Activated naive CD8-positive, alpha-beta T cell treated with anti-CD3 and anti-CD28 coated beads, Interleukin-2, amount 10 ng/mL, durations not matched to agents 7 days and 5 days (primary cell): ENCODE data around the gene RASGRP4. TPM values are rescaled to one million over a fixed set of nuclear protein-coding genes. Genes with fewer than 3 reads are reported as not detected.
"Not testable (repeated sequence)": the region's sequence is repeated elsewhere in the genome, so short reads cannot be mapped to it uniquely, and the experiment has no call there.

Experiments
- ATAC-seq: fragments of 150-1000 bp; cut with Tn5 transposase; one replicate; pipeline ENCODE4 v1.10.0; 2021; ENCODE audit warnings: low read depth, moderate library complexity
- POLR2A ChIA-PET: fragments of 350-600 bp; sonication (Branson Sonifier 250); formaldehyde crosslinking; loops from one replicate; lab custom pipeline; 2021; ENCODE audit warnings: antibody characterized with exemption; lab: Charles Lee
- DNase-seq: peaks from one replicate; pipeline ENCODE4 v3.0.0; 2021
- H3K27ac Mint-ChIP-seq: one replicate; pipeline ENCODE4 v1.8.0; 2022; ENCODE audit warnings: mild to moderate bottlenecking, mixed read lengths
- H3K27me3 Mint-ChIP-seq: one replicate; pipeline ENCODE4 v1.8.0; 2022; ENCODE audit warnings: mild to moderate bottlenecking, moderate library complexity, mixed read lengths
- H3K36me3 Mint-ChIP-seq: one replicate; pipeline ENCODE4 v1.8.0; 2021; ENCODE audit warnings: mild to moderate bottlenecking, mixed read lengths
- H3K4me1 Mint-ChIP-seq: one replicate; pipeline ENCODE4 v1.8.0; 2021; ENCODE audit warnings: mixed read lengths
- H3K4me3 Mint-ChIP-seq: one replicate; pipeline ENCODE4 v1.8.0; 2022; ENCODE audit warnings: mild to moderate bottlenecking, moderate library complexity, mixed read lengths
- H3K9me3 Mint-ChIP-seq: one replicate; pipeline ENCODE4 v1.8.0; 2021; ENCODE audit warnings: mixed read lengths
- total RNA-seq, 2 experiments: library from RNA; stranded (reverse); gene quantifications; one replicate each; pipeline ENCODE4 v1.2.3, GENCODE V29; 2021

The RASGRP4 gene
- total RNA-seq, 2 experiments from 2014 or later, result 0.31 to 0.80 TPM

GRCh38 chr19:38440592-38440991 is 14.6 kb upstream of the RASGRP4 start:
- peaks cover 8% of the 10 kb centered on the region for H3K27me3 Mint-ChIP-seq
- no peak overlapping the region for H3K27ac Mint-ChIP-seq
- DNase-seq, result no peak
- H3K9me3 Mint-ChIP-seq, result no peaks in the 10 kb centered on the region
- H3K4me3 Mint-ChIP-seq, result no peak overlapping the region
- ATAC-seq, result no peak
- POLR2A ChIA-PET, result no interaction called here
- H3K36me3 Mint-ChIP-seq, result no peaks in the 10 kb centered on the region
- H3K4me1 Mint-ChIP-seq, result peaks cover 8% of the 10 kb centered on the region

GRCh38 chr19:38437917-38438316 is 11.9 kb upstream of the RASGRP4 start:
- peaks cover 10% of the 10 kb centered on the region for H3K4me1 Mint-ChIP-seq
- no peak overlapping the region for H3K27ac Mint-ChIP-seq
- no peak for ATAC-seq
- POLR2A ChIA-PET, result no interaction called here
- H3K36me3 Mint-ChIP-seq, result no peaks in the 10 kb centered on the region
- peaks cover 17% of the 10 kb centered on the region for H3K27me3 Mint-ChIP-seq
- H3K4me3 Mint-ChIP-seq, result no peak overlapping the region
- H3K9me3 Mint-ChIP-seq, result no peaks in the 10 kb centered on the region
- no peak for DNase-seq

DNA sequence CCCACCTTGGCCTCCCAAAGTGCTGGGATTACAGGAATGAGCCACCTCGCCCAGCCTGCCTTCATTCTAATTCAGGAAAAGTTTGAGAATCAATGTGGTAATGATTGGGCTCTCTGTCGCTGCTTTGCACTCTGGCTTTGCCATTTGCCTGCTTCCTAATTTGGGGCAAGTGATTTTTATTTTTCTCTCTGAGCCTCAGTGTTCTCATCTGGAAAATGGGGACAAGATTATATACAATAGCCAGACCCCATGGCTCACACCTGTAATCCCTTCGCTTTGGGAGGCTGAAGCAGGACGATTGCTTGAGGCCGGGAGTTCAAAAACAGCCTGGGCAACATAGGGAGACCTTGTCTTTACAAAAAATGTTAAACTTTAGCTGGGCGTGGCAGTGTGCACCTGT is 11.3 kb upstream of the RASGRP4 start:
- DNase-seq (no peak), ATAC-seq (no peak)
- Mint-ChIP-seq H3K4me1 (peaks cover 10% of the 10 kb centered on the region), H3K27ac (no peak overlapping the region), H3K4me3 (no peak overlapping the region), H3K9me3 (no peaks in the 10 kb centered on the region), H3K36me3 (no peaks in the 10 kb centered on the region), H3K27me3 (peaks cover 17% of the 10 kb centered on the region)
- POLR2A ChIA-PET, result no interaction called here

- ATAC-seq (no peak), DNase-seq (no peak)
- Mint-ChIP-seq H3K4me3 (no peak overlapping the region), H3K9me3 (no peaks in the 10 kb centered on the region), H3K27me3 (peaks cover 23% of the 10 kb centered on the region), H3K36me3 (no peaks in the 10 kb centered on the region), H3K4me1 (peaks cover 6% of the 10 kb centered on the region), H3K27ac (no peak overlapping the region)
- POLR2A ChIA-PET, result no interaction called here
Observed at GRCh38 chr19:38434549-38435051, 8.6 kb upstream of the RASGRP4 start.

- POLR2A ChIA-PET, result no interaction called here
- Mint-ChIP-seq H3K27me3 (peaks cover 28% of the 10 kb centered on the region), H3K4me3 (no peak within 1 kb of the TSS)
Observed at GRCh38 chr19:38433268-38433733, 7.3 kb upstream of the RASGRP4 start, which contains the start of gene RYR1. TSS of gene RYR1 (plus strand) at chr19:38433691. CDS start at chr19:38433830, 139 bp downstream.

GRCh38 chr19:38430931-38431330 is 4.9 kb upstream of the RASGRP4 start:
- H3K9me3 Mint-ChIP-seq, result no peaks in the 10 kb centered on the region
- POLR2A ChIA-PET, result no interaction called here
- peaks cover 8% of the 10 kb centered on the region for H3K4me1 Mint-ChIP-seq
- ATAC-seq, result no peak
- H3K4me3 Mint-ChIP-seq, result no peak overlapping the region
- H3K36me3 Mint-ChIP-seq, result no peaks in the 10 kb centered on the region
- DNase-seq, result no peak
- H3K27ac Mint-ChIP-seq, result no peak overlapping the region
- H3K27me3 Mint-ChIP-seq, result peaks cover 33% of the 10 kb centered on the region

More at GRCh38 chr19:38433268-38433733, 7.3 kb upstream of the RASGRP4 start, which contains the start of gene RYR1:
- Mint-ChIP-seq H3K9me3 (no peaks in the 10 kb centered on the region), H3K27ac (no peak within 1 kb of the TSS), H3K36me3 (no peaks in the 10 kb centered on the region), H3K4me1 (peaks cover 6% of the 10 kb centered on the region)
- DNase-seq (peak; percentile 47), ATAC-seq (peak; percentile 79)

GRCh38 chr19:38429811-38430156 is 3.8 kb upstream of the RASGRP4 start:
- no peak overlapping the region for H3K27ac Mint-ChIP-seq
- ATAC-seq (no peak), DNase-seq (no peak)
- no peak overlapping the region for H3K4me3 Mint-ChIP-seq
- peaks cover 31% of the 10 kb centered on the region for H3K27me3 Mint-ChIP-seq
- POLR2A ChIA-PET, result no interaction called here
- no peaks in the 10 kb centered on the region for H3K36me3 Mint-ChIP-seq
- H3K9me3 Mint-ChIP-seq, result no peaks in the 10 kb centered on the region
- H3K4me1 Mint-ChIP-seq, result peaks cover 11% of the 10 kb centered on the region

GRCh38 chr19:38429055-38429810 is 3.2 kb upstream of the RASGRP4 start:
- POLR2A ChIA-PET, result no interaction called here
- peaks cover 9% of the 10 kb centered on the region for H3K4me1 Mint-ChIP-seq
- H3K36me3 Mint-ChIP-seq, result no peaks in the 10 kb centered on the region
- DNase-seq (no peak), ATAC-seq (no peak)
- peaks cover 28% of the 10 kb centered on the region for H3K27me3 Mint-ChIP-seq
- no peak overlapping the region for H3K4me3 Mint-ChIP-seq
- no peaks in the 10 kb centered on the region for H3K9me3 Mint-ChIP-seq
- no peak overlapping the region for H3K27ac Mint-ChIP-seq

DNA sequence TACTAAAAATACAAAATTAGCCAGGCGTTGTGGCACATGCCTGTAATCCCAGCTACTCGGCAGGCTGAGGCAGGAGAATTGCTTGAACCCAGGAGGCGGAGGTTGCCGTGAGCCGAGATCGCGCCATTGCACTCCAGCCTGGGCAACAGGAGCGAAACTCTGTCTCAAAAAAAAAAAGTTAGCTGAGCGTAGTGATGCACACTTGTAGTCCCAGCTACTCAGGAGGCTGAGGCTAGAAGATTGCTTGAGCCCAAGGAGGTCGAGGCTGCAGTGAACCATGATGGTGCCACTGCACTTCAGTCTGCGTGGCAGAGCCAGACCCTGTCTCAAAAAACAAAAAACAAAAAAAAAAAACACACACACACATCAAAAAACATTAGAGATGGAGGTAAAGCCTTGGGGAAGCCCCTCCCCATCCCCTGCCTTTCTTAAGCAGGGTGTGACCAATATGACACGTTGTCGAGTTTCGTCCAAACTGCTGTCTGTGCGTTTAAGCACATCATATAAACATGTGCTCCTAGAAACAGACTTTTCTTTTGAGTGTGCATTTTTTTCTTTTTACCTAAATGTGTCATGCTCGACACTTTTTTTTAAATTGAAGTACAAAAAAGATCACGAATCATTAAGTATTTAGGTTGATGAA is 1.1 kb upstream of the RASGRP4 start:
- not testable (repeated sequence) for H3K4me1 Mint-ChIP-seq, H3K27ac Mint-ChIP-seq, H3K4me3 Mint-ChIP-seq, DNase-seq, H3K9me3 Mint-ChIP-seq, H3K36me3 Mint-ChIP-seq, ATAC-seq
- peaks cover 19% of the 10 kb centered on the region for H3K27me3 Mint-ChIP-seq
- POLR2A ChIA-PET, result interaction anchor here (0.7 kb wide), 1 partner anchor 1822 kb away, joined by 4 read pairs; the partner anchor contains the start of gene ZNF382

DNA sequence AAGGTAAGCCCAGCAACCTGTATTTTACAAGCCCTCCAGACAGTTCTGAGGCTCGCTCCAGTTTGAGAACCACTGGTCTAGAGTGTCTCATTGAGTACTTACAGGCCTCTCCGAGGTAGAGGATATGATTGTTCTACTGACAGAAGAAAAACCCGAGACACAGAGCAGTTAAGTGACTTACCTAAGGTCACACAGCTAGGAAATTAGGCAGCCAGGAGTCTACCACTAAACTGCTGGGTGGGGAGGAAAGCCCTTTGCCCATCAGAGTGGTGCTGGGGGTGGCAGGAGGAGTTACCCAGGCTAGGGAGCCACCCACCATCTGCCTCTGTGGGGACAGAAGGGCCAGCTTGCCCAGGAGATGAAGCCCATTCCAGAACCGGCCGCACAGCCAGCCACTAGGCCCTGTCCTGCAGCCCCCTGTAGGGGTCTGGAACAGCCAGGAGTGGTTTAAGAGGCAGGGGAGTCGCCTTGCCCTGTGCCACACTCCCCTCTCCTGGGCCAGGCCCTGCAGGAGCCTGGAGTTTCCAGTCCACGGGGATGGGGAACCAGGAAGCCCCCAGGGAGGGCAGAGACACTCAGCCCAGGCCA is 703 bp downstream of the RASGRP4 start:
- DNase-seq (no peak), ATAC-seq (no peak)
- POLR2A ChIA-PET, result interaction anchor here (0.6 to 1.5 kb wide), 4 partner anchors 15 to 192 kb away, joined by 3 to 5 read pairs (median 4); partner anchors contain the start of gene FAM98C
- H3K27ac Mint-ChIP-seq, result peak overlapping the region; percentile 58
- peaks cover 5% of the 10 kb centered on the region for H3K4me1 Mint-ChIP-seq
- no peaks in the 10 kb centered on the region for H3K9me3 Mint-ChIP-seq
- no peaks in the 10 kb centered on the region for H3K36me3 Mint-ChIP-seq
- peaks cover 13% of the 10 kb centered on the region for H3K27me3 Mint-ChIP-seq
- peak overlapping the region; percentile 50 for H3K4me3 Mint-ChIP-seq

DNA sequence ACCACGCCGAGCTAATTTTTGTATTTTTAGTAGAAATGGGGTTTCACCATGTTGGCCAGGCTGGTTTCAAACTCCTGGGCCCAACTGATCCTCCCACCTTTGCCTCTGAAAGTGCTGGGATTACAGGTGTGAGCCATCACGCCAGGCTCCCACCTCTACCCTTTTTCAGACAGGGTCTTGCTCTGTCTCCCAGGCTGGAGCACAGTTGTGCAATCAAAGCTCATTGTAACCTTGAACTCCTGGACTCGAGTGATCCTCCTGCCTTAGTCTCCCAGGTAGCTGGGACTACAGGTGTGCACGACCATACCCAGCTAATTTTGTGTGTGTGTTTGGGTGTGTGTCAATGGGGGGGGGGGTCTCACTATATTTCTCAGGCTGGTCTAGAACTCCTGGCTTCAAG is 1.7 kb downstream of the RASGRP4 start:
- POLR2A ChIA-PET, result interaction anchor here (0.7 kb wide), 1 partner anchor 193 kb away, joined by 4 read pairs; no protein-coding TSS in a partner anchor
- no peaks in the 10 kb centered on the region for H3K36me3 Mint-ChIP-seq
- peaks cover 5% of the 10 kb centered on the region for H3K4me1 Mint-ChIP-seq
- no peaks in the 10 kb centered on the region for H3K9me3 Mint-ChIP-seq
- H3K27ac Mint-ChIP-seq, result no peak overlapping the region
- H3K4me3 Mint-ChIP-seq, result no peak overlapping the region
- DNase-seq, result no peak
- H3K27me3 Mint-ChIP-seq, result peaks cover 13% of the 10 kb centered on the region
- ATAC-seq, result no peak

GRCh38 chr19:38422438-38422837 is 3.6 kb downstream of the RASGRP4 start:
- ATAC-seq (no peak), DNase-seq (no peak)
- Mint-ChIP-seq H3K36me3 (no peaks in the 10 kb centered on the region), H3K9me3 (no peaks in the 10 kb centered on the region), H3K27me3 (peaks cover 5% of the 10 kb centered on the region), H3K27ac (no peak overlapping the region), H3K4me1 (peaks cover 15% of the 10 kb centered on the region), H3K4me3 (no peak overlapping the region)
- POLR2A ChIA-PET, result no interaction called here

GRCh38 chr19:38421856-38422255 is 4.2 kb downstream of the RASGRP4 start:
- H3K4me1 Mint-ChIP-seq, result peaks cover 19% of the 10 kb centered on the region
- no peaks in the 10 kb centered on the region for H3K9me3 Mint-ChIP-seq
- peaks cover 3% of the 10 kb centered on the region for H3K27me3 Mint-ChIP-seq
- ATAC-seq (no peak), DNase-seq (no peak)
- no peak overlapping the region for H3K27ac Mint-ChIP-seq
- POLR2A ChIA-PET, result no interaction called here
- no peak overlapping the region for H3K4me3 Mint-ChIP-seq
- H3K36me3 Mint-ChIP-seq, result no peaks in the 10 kb centered on the region
